GM23248 (cell line): ENCODE data around the gene ASB17. TPM values are rescaled to one million over a fixed set of nuclear protein-coding genes. Genes with fewer than 3 reads are reported as not detected.

ENCODE experiments used
- DNase-seq: peaks from one replicate; pipeline ENCODE4 v3.0.0-alpha.2; 2015
- H2AFZ ChIP-seq: fragments of 200-600 bp; sonication (generic); 2 replicates; pipeline ENCODE4 v1.6.1; 2016; ENCODE audit warnings: antibody characterized with exemption
- H3F3A ChIP-seq: fragments of 200-600 bp; sonication (generic); 2 replicates; pipeline ENCODE4 v1.6.1; 2016; ENCODE audit warnings: mild to moderate bottlenecking, antibody characterized with exemption, mixed run types; ENCODE audit not compliant: insufficient read depth
- H3K27ac ChIP-seq: fragments of 200-600 bp; sonication (generic); 2 replicates; pipeline ENCODE4 v1.5.1; 2016; ENCODE audit warnings: mild to moderate bottlenecking
- H3K27me3 ChIP-seq: fragments of 200-600 bp; sonication (generic); replicated peaks from 2 replicates; pipeline ENCODE4 v1.6.1; 2016; ENCODE audit warnings: mild to moderate bottlenecking; ENCODE audit not compliant: insufficient read depth
- H3K36me3 ChIP-seq: fragments of 200-600 bp; sonication (generic); 2 replicates; pipeline ENCODE4 v1.6.1; 2016; ENCODE audit warnings: low read depth, mild to moderate bottlenecking
- H3K4me1 ChIP-seq: fragments of 200-600 bp; sonication (generic); 2 replicates; pipeline ENCODE4 v1.6.1; 2016; ENCODE audit warnings: mild to moderate bottlenecking; ENCODE audit not compliant: insufficient read depth
- H3K4me2 ChIP-seq: fragments of 200-600 bp; sonication (generic); one replicate; pipeline ENCODE4 v1.6.1; 2016; ENCODE audit warnings: mild to moderate bottlenecking; ENCODE audit not compliant: unreplicated experiment
- H3K4me3 ChIP-seq: fragments of 200-600 bp; sonication (generic); 2 replicates; pipeline ENCODE4 v1.5.1; 2016; ENCODE audit warnings: mild to moderate bottlenecking
- H3K79me2 ChIP-seq: fragments of 200-600 bp; sonication (generic); 2 replicates; pipeline ENCODE4 v1.6.1; 2016; ENCODE audit warnings: mild to moderate bottlenecking; ENCODE audit not compliant: insufficient read depth
- H3K9ac ChIP-seq: fragments of 200-600 bp; sonication (generic); 2 replicates; pipeline ENCODE4 v1.6.1; 2016; ENCODE audit warnings: mild to moderate bottlenecking
- H3K9me2 ChIP-seq: fragments of 200-600 bp; sonication (generic); 2 replicates; pipeline ENCODE4 v1.6.1; 2016; ENCODE audit warnings: mixed run types, mild to moderate bottlenecking, moderate library complexity; ENCODE audit not compliant: insufficient read depth
- H3K9me3 ChIP-seq: fragments of 200-600 bp; sonication (generic); one replicate; pipeline ENCODE4 v1.6.1; 2017; ENCODE audit warnings: low read depth
- H4K20me1 ChIP-seq: fragments of 200-600 bp; sonication (generic); 2 replicates; pipeline ENCODE4 v1.6.0; 2016; ENCODE audit not compliant: insufficient read depth
- EZH2 ChIP-seq: fragments of 200-600 bp; sonication (generic); IDR thresholded peaks from 2 replicates; pipeline ENCODE4 v1.6.1; 2018; ENCODE audit warnings: antibody characterized with exemption, mild to moderate bottlenecking; ENCODE audit not compliant: insufficient read depth, poor library complexity, severe bottlenecking
- EZH2phosphoT487 ChIP-seq: fragments of 200-600 bp; sonication (generic); IDR thresholded peaks from 2 replicates; pipeline ENCODE4 v1.6.1; 2018; ENCODE audit warnings: antibody characterized with exemption, moderate library complexity, mild to moderate bottlenecking, low read depth; ENCODE audit not compliant: insufficient read depth
- WGBS, 2 experiments: methylation state at CpG; one replicate each; pipeline ENCODE4 v1.1.6; 2015 to 2017; ENCODE audit warnings: low lambda C conversion rate in 2 of 2, low coverage in 1 of 2; ENCODE audit errors: missing lambda C conversion rate in 2 of 2; 5-methylcytosine and 5-hydroxymethylcytosine counted together
- in situ Hi-C: fragments of 300-500 bp; cut with MboI; formaldehyde crosslinking; loops from 2 replicates; pipeline ENCODE4 v1.15.0; 2020
- polyA plus RNA-seq: library from polyadenylated mRNA; unstranded; fragments of >200 nt; fragmentation: Nextera tagmentation; extraction: Ambion mirVana; gene quantifications from 2 replicates; pipeline ENCODE4 v1.2.1, GENCODE V29; 2016
- total RNA-seq: library from RNA; depleted of rRNA; stranded (reverse); fragments of >200 nt; shearing (Covaris generic); gene quantifications from 2 replicates; pipeline ENCODE4 v1.2.3, GENCODE V29; 2014; rRNA removed

Gene ASB17
- total RNA-seq = not detected in 2 replicates
- polyA plus RNA-seq = not detected in 2 replicates

GRCh38 chr1:75932304-75932703, at the start of gene ASB17:
Gene ASB17 (minus strand): TSS chr1:75932404. CDS start chr1:75932291, 113 bp downstream.
- TF ChIP-seq EZH2phosphoT487 = no peak
- TF ChIP-seq EZH2 = no peak
- Histone ChIP-seq H3K9ac (no peak within 1 kb of the TSS), H3K4me3 (no peak within 1 kb of the TSS), H3K27ac (no peak within 1 kb of the TSS), H3K79me2 (no peaks in the 10 kb centered on the region), H4K20me1 (no peaks in the 10 kb centered on the region), H3K9me3 (no peaks in the 10 kb centered on the region), H3K27me3 (no peaks in the 10 kb centered on the region), H3K4me2 (no peak within 1 kb of the TSS), H2AFZ (no peak within 1 kb of the TSS), H3F3A (no peaks in the 10 kb centered on the region), H3K36me3 (no peaks in the 10 kb centered on the region), H3K9me2 (no peaks in the 10 kb centered on the region), H3K4me1 (peaks cover 6% of the 10 kb centered on the region)
- no peak for DNase-seq
- in situ Hi-C loops = no loop called here
- 70 to 75% methylated on average over 1 of the region's 1 CpG for WGBS, 2 experiments

- 48 to 51% methylated on average over 6 of the region's 6 CpGs for WGBS, 2 experiments
These were observed 49.0 kb upstream of the ASB17 start for GRCh38 chr1:75980972-75981897.

GRCh38 chr1:75970631-75971030, 38.4 kb upstream of the ASB17 start:
- in situ Hi-C loops = no loop called here
- Histone ChIP-seq H3K9me2 (no peaks in the 10 kb centered on the region), H3K27ac (no peak overlapping the region), H3K79me2 (no peaks in the 10 kb centered on the region), H3F3A (no peaks in the 10 kb centered on the region), H3K4me3 (no peak overlapping the region), H3K36me3 (no peaks in the 10 kb centered on the region), H3K4me2 (no peak overlapping the region), H3K27me3 (no peaks in the 10 kb centered on the region), H3K9me3 (no peaks in the 10 kb centered on the region), H4K20me1 (no peaks in the 10 kb centered on the region), H2AFZ (no peak overlapping the region), H3K4me1 (no peaks in the 10 kb centered on the region), H3K9ac (no peak overlapping the region)
- no peak for DNase-seq
- TF ChIP-seq EZH2 (no peak), EZH2phosphoT487 (no peak)

More at GRCh38 chr1:75980972-75981897, 49.0 kb upstream of the ASB17 start:
- DNase-seq = no peak
- H3K9me3 ChIP-seq = no peaks in the 10 kb centered on the region
- H3K27ac ChIP-seq = no peak overlapping the region
- in situ Hi-C loops = no loop called here
- H4K20me1 ChIP-seq = no peaks in the 10 kb centered on the region
- no peak for TF ChIP-seq EZH2
- H3K9ac ChIP-seq = no peak overlapping the region
- H2AFZ ChIP-seq = no peak overlapping the region
- H3K4me1 ChIP-seq = no peaks in the 10 kb centered on the region
- H3K79me2 ChIP-seq = no peaks in the 10 kb centered on the region
- H3F3A ChIP-seq = no peaks in the 10 kb centered on the region
- H3K9me2 ChIP-seq = no peaks in the 10 kb centered on the region
- no peaks in the 10 kb centered on the region for H3K36me3 ChIP-seq
- H3K4me2 ChIP-seq = no peak overlapping the region
- peaks cover 2% of the 10 kb centered on the region; the same call in 1 of the 2 replicates for H3K27me3 ChIP-seq
- H3K4me3 ChIP-seq = no peak overlapping the region

- Histone ChIP-seq H3F3A (peaks cover 4% of the 10 kb centered on the region; the same call in 1 of the 2 replicates), H3K4me1 (peaks cover 3% of the 10 kb centered on the region), H3K9me2 (no peaks in the 10 kb centered on the region), H2AFZ (no peak overlapping the region), H3K27me3 (no peaks in the 10 kb centered on the region), H3K79me2 (no peaks in the 10 kb centered on the region), H3K9me3 (no peaks in the 10 kb centered on the region), H3K36me3 (no peaks in the 10 kb centered on the region), H3K4me3 (no peak overlapping the region), H3K27ac (no peak overlapping the region), H3K9ac (no peak overlapping the region), H4K20me1 (no peaks in the 10 kb centered on the region), H3K4me2 (no peak overlapping the region)
- no peak for TF ChIP-seq EZH2
- TF ChIP-seq EZH2phosphoT487 = no peak
- peak; percentile 49 for DNase-seq
- 44 to 49% methylated on average over 3 of the region's 3 CpGs for WGBS, 2 experiments
- in situ Hi-C loops = no loop called here
These were observed 37.3 kb upstream of the ASB17 start for GRCh38 chr1:75969550-75969949.
